ENCODE data around the gene DCLK2. TPM values are rescaled to one million over a fixed set of nuclear protein-coding genes. Genes with fewer than 3 reads are reported as not detected.
A peak's percentile ranks its signal among the peaks of the same experiment; 100 is the strongest.

The DCLK2 gene
- total RNA-seq, 3 donors from 2014 or later (not counting 1 experiment from before 2014, with no cell fraction given), result 0.31 TPM; not detected in 2

DNA sequence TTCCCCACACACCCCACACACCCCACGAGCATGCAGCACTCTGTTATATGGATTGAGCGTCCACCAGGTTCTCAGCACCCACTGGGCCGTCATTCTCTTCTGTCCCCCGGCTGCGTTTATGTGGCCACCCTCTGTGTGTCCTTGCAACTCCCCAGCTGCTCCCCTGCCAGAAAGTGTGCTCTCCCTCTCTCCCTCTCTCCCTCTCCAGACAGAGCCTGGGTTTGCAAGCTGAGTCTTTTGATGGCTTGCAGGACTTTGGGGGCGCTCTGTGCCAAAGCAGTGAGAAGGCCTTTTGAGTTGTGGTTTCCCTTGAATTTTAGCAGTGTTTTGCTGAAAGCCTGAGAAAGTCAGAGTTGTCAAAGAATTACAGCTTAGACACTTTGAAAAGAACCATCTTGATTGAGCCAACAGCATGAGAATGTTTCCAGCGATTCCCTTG is 173.5 kb downstream of the DCLK2 start:
- H3K36me3 ChIP-seq (ENCODE audit: control insufficient read depth, insufficient read depth, low read length), result no peaks in the 10 kb centered on the region
- ATAC-seq, result no peak
- TF ChIP-seq, protein P1, sequence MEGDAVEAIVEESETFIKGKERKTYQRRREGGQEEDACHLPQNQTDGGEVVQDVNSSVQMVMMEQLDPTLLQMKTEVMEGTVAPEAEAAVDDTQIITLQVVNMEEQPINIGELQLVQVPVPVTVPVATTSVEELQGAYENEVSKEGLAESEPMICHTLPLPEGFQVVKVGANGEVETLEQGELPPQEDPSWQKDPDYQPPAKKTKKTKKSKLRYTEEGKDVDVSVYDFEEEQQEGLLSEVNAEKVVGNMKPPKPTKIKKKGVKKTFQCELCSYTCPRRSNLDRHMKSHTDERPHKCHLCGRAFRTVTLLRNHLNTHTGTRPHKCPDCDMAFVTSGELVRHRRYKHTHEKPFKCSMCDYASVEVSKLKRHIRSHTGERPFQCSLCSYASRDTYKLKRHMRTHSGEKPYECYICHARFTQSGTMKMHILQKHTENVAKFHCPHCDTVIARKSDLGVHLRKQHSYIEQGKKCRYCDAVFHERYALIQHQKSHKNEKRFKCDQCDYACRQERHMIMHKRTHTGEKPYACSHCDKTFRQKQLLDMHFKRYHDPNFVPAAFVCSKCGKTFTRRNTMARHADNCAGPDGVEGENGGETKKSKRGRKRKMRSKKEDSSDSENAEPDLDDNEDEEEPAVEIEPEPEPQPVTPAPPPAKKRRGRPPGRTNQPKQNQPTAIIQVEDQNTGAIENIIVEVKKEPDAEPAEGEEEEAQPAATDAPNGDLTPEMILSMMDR (IDR thresholded peaks at IDR 0.05), result no peak
- intact Hi-C loops (cut with micrococcal nuclease), result no loop called here
- Mint-ChIP-seq H3K9me3 (no peaks in the 10 kb centered on the region), H3K36me3 (no peaks in the 10 kb centered on the region), H3K27ac (peak overlapping the region in 1 of 2 donors; percentile 65), H3K27me3 (ENCODE audit: low read depth in 2 of 2) (no peaks in the 10 kb centered on the region), H3K4me3 (no peak overlapping the region), H3K4me1 (peaks cover 0 to 5% of the 10 kb centered on the region in 2 donors)
- H3K4me1 ChIP-seq (ENCODE audit: control insufficient read depth, insufficient read depth, low read length), result peaks cover 4% of the 10 kb centered on the region
- no peaks in the 10 kb centered on the region for H3K9me3 ChIP-seq (ENCODE audit: control insufficient read depth, insufficient read depth, low read length)
- H3K27me3 ChIP-seq (ENCODE audit: control insufficient read depth, insufficient read depth, low read length), result no peaks in the 10 kb centered on the region
- H3K4me3 ChIP-seq (ENCODE audit: low read length), result no peak overlapping the region
- no peak for DNase-seq
- H3K27ac ChIP-seq (ENCODE audit: low read length), result no peak overlapping the region
- WGBS (ENCODE audit: insufficient coverage), result 93% methylated on average over 7 of the region's 7 CpGs

DNA sequence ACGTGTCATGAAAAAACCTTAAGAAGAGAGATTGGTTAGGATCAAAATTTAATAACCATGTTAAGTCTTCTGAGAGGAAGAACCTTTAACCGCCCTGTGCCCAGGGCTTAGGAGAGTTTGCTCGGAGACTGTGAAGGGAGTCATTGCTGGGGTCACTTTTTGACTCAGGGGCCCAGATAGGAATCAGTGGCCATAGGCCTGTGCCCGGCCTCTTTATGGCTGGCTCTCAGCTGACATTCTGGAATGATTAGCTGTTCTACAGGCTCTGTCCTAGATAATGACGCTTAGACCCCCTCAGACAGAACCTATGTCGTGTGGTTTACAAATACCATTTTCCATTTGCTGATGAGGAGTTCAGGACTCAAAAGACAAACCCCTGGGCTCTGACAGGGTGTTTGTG is 174.1 kb downstream of the DCLK2 start:
- no peak for DNase-seq
- Mint-ChIP-seq H3K9me3 (no peaks in the 10 kb centered on the region), H3K36me3 (no peaks in the 10 kb centered on the region), H3K27ac (peak overlapping the region in 1 of 2 donors; percentile 65), H3K4me3 (no peak overlapping the region), H3K4me1 (peaks cover 0 to 5% of the 10 kb centered on the region in 2 donors), H3K27me3 (ENCODE audit: low read depth in 2 of 2) (no peaks in the 10 kb centered on the region)
- Histone ChIP-seq H3K4me1 (ENCODE audit: control insufficient read depth, insufficient read depth, low read length) (peaks cover 4% of the 10 kb centered on the region), H3K9me3 (ENCODE audit: control insufficient read depth, insufficient read depth, low read length) (no peaks in the 10 kb centered on the region), H3K27ac (ENCODE audit: low read length) (no peak overlapping the region), H3K36me3 (ENCODE audit: control insufficient read depth, insufficient read depth, low read length) (no peaks in the 10 kb centered on the region), H3K27me3 (ENCODE audit: control insufficient read depth, insufficient read depth, low read length) (no peaks in the 10 kb centered on the region), H3K4me3 (ENCODE audit: low read length) (no peak overlapping the region)
- TF ChIP-seq, protein P1 (IDR thresholded peaks at IDR 0.05), result no peak
- ATAC-seq, result no peak
- intact Hi-C loops (cut with micrococcal nuclease), result no loop called here
- WGBS (ENCODE audit: insufficient coverage), result 96% methylated on average over 6 of the region's 6 CpGs

DNA sequence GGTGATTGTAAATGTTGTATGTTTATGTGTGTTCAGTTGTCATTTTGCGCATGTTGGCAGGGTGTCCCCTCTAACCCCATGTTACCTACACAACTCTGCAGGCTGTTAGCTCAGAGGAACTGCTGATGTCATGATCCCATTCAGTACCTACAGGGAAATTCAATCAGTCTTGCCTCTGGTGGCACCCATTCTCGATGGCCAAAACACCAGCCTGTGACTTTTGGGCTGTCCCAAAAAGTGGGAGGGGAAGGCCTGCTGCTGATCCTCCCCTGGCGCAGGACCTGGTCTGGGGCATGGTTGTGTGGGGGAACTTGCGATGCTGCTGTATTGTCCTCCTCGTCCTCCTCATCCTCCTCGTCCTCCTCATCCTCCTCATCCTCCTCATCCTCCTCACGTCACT is 174.5 kb downstream of the DCLK2 start:
- peaks cover 4% of the 10 kb centered on the region for H3K4me1 ChIP-seq (ENCODE audit: control insufficient read depth, insufficient read depth, low read length)
- H3K9me3 ChIP-seq (ENCODE audit: control insufficient read depth, insufficient read depth, low read length), result no peaks in the 10 kb centered on the region
- intact Hi-C loops (cut with micrococcal nuclease), result no loop called here
- H3K27ac ChIP-seq (ENCODE audit: low read length), result no peak overlapping the region
- H3K36me3 ChIP-seq (ENCODE audit: control insufficient read depth, insufficient read depth, low read length), result no peaks in the 10 kb centered on the region
- H3K4me3 Mint-ChIP-seq, result no peak overlapping the region
- peaks cover 0 to 5% of the 10 kb centered on the region in 2 donors for H3K4me1 Mint-ChIP-seq
- TF ChIP-seq, protein P1 (IDR thresholded peaks at IDR 0.05), result no peak
- no peak for ATAC-seq
- H3K4me3 ChIP-seq (ENCODE audit: low read length), result no peak overlapping the region
- H3K27me3 ChIP-seq (ENCODE audit: control insufficient read depth, insufficient read depth, low read length), result no peaks in the 10 kb centered on the region
- H3K27me3 Mint-ChIP-seq (ENCODE audit: low read depth in 2 of 2), result no peaks in the 10 kb centered on the region
- peak overlapping the region in 1 of 2 donors; percentile 65 for H3K27ac Mint-ChIP-seq
- no peaks in the 10 kb centered on the region for H3K9me3 Mint-ChIP-seq
- WGBS (ENCODE audit: insufficient coverage), result 85% methylated on average over 7 of the region's 7 CpGs
- DNase-seq, result no peak
- H3K36me3 Mint-ChIP-seq, result no peaks in the 10 kb centered on the region

DNA sequence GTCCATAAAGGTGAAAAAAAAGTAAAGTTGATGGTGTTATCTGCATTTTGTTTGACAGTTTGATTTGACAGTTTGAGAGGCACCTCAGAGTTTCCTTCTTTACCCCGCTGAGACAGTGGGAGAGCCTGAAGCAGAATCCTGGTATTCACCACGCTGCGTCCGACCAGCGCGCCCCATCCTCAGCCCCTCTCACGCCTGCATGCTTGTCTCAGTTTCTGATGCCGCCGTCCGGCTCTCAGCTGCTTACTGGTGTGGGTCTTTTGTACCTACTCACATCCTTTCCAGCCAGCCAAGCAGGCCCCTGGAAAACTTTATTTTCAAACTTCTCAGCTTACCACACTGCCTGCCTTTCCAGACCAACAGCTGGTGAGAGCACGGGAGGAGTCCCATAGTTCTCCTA is 175.2 kb downstream of the DCLK2 start:
- peaks cover 0 to 5% of the 10 kb centered on the region in 2 donors for H3K4me1 Mint-ChIP-seq
- DNase-seq, result no peak
- no peak for ATAC-seq
- H3K36me3 Mint-ChIP-seq, result no peaks in the 10 kb centered on the region
- Histone ChIP-seq H3K27ac (ENCODE audit: low read length) (no peak overlapping the region), H3K4me1 (ENCODE audit: control insufficient read depth, insufficient read depth, low read length) (peaks cover 4% of the 10 kb centered on the region), H3K9me3 (ENCODE audit: control insufficient read depth, insufficient read depth, low read length) (no peaks in the 10 kb centered on the region), H3K36me3 (ENCODE audit: control insufficient read depth, insufficient read depth, low read length) (no peaks in the 10 kb centered on the region), H3K27me3 (ENCODE audit: control insufficient read depth, insufficient read depth, low read length) (no peaks in the 10 kb centered on the region), H3K4me3 (ENCODE audit: low read length) (no peak overlapping the region)
- H3K4me3 Mint-ChIP-seq, result no peak overlapping the region
- H3K27ac Mint-ChIP-seq, result no peak overlapping the region
- H3K9me3 Mint-ChIP-seq, result no peaks in the 10 kb centered on the region
- WGBS (ENCODE audit: insufficient coverage), result 95% methylated on average over 11 of the region's 11 CpGs
- intact Hi-C loops (cut with micrococcal nuclease), result no loop called here
- TF ChIP-seq, protein P1 (IDR thresholded peaks at IDR 0.05), result no peak
- no peaks in the 10 kb centered on the region for H3K27me3 Mint-ChIP-seq (ENCODE audit: low read depth in 2 of 2)
